Skeletal muscle cell (primary cell): ENCODE data around the gene SHOX.
"Not testable (repeated sequence)": the region's sequence is repeated elsewhere in the genome, so short reads cannot be mapped to it uniquely, and the experiment has no call there.

Experiments
- DNase-seq: peaks from one replicate; pipeline ENCODE4 v3.0.0-alpha.2; 2010; ENCODE audit warnings: low read depth
- H3K4me3 ChIP-seq: 2 replicates; pipeline ENCODE4 v1.5.1; 2011; ENCODE audit warnings: low read depth, mild to moderate bottlenecking, control low read depth, low read length, moderate library complexity

The SHOX gene

DNA sequence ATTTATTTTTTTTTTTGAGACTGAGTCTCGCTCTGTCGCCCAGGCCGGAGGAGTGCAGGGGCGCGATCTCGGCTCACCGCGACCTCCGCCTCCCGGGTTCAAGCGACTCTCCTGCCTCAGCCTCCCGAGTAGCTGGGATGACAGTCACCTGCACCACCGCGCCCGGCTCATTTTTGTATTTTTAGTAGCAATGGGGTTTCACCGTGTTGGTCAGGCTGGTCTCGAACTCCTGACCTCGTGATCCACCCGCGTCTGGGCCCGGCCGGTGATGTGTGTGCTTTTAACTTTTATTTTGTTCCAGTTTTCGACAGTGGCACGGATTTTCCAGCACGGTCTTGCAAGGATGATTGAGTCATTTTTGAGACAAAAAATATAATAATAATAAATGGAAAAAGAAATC is 21.3 kb downstream of the SHOX start:
- not testable (repeated sequence) for DNase-seq, H3K4me3 ChIP-seq

DNA sequence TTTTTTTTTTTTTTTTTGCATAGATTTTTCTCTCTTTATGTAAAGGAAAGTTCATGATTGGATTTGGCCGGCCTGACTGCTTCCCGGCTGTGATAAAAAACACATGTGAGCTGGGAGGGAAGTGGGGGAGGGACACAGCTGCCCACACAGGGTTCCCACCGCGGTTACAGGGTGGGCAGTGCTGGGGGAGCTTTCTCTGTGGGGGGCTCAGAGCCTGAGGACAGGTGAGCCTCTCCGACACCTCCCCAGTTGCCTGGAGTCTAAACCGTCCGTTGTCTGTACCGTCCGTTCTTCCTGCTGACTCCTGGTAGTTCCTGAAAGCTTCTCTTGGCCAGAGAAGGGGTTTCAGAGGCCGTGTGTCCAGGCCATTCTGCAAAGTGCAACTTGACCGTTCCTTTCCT is 21.8 kb downstream of the SHOX start:
- no peak overlapping the region for H3K4me3 ChIP-seq
- DNase-seq = no peak

DNA sequence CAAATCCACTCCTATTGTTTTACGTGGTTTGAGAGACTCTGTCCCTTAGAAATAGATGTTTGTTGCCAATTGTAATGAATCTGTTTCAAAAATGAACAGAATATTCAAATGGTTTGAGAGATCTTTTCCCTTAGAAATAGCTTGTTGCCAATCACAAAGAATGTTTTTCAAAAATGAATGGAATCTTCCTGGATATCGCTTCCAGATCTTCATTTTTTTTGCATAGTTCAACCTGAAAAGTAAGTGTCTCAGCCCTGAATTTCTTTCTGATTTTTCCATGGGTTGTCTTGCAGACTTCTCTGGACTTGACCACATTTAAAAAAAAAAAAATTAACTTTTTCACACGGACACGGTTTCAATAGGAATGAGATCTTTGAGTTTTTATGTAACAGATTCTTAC is 22.7 kb downstream of the SHOX start:
- DNase-seq = no peak
- no peak overlapping the region for H3K4me3 ChIP-seq

DNA sequence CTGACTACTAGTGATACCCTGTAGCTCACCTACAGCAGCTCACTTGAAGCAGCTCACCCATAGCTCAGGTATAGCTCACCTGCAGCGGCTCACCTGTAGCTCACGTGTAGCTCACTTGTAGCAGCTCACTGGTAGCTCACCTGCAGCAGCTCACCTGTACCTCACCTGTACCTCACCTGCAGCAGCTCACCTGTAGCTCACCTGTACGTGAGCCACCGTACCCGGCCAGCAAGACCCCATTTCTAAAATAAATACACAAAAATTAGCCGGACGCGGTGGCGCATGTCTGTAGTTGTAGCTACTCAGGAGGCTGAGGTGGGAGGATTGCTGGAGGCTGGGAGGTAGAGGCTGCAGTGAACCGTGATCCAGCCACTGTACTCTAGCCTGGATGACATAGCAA is 30.6 kb downstream of the SHOX start:
- no peak for DNase-seq
- no peak overlapping the region for H3K4me3 ChIP-seq

- DNase-seq = no peak
- H3K4me3 ChIP-seq = no peak overlapping the region
These were observed 31.5 kb downstream of the SHOX start for GRCh38 chrX:662126-662525.

DNA sequence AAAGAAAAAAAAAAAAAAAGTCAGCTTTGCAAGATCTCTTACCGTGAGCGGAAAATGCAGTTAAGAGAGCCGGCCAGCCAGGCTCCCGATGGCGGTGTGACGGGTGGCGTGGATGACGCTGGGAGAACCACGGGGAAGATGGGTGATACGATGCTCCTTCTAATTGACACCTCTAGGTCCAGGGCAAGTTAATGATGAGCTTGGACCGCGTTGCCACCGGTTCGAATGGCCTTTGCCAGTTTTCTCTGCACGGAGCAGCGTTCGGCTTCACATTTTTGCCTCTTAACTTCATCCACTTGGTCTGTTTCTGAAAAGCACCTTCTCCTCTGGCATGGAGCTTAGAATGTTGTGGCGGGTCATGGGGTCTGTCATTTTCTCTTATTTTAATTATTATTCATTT is 33.2 kb downstream of the SHOX start:
- no peak for DNase-seq
- no peak overlapping the region for H3K4me3 ChIP-seq

DNA sequence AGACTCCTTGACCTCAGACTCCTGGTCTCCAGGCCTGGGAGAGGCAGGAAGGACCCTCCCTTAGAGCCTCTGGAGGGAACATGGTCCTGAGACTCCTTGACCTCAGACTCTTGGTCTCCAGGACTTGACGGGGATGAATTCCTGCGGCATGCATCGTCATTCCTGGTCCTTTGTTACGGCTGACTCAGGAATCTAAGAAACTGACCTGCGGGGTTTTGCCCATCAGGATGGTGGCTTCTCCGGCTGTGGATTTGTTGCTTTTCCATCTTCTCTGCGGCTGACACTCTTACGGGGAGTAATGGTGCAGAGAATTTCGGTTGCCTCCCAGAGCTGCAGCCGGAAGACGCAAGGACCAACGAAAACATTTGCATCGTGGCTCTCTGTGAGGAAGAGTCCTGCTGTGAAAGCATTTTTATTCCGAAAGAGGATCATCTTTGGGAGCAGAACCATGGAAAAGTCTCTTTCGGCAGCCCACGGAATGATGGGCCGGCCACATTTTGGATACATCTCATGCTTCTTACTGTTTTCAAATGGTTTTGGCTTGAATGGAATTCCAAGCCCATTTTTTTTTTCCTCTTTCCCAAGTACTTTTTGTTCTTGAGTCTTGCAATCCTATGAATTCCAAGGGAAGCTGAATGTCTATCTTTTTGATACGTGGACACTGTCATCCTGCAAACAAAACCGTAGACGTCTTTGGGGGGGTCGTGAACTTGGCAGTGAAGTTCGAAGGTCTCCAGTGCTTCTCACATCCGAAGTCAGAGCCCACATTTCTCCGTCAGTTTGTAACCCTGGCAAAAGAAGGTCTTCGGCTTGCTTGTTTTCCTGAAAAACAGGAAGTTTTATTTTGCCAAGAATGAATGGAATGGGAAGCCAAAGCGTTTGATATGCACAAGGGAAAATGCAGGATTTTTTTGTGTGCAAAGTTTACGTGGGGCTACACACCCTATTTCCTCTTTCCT is 36.5 kb downstream of the SHOX start:
- DNase-seq = no peak

DNA sequence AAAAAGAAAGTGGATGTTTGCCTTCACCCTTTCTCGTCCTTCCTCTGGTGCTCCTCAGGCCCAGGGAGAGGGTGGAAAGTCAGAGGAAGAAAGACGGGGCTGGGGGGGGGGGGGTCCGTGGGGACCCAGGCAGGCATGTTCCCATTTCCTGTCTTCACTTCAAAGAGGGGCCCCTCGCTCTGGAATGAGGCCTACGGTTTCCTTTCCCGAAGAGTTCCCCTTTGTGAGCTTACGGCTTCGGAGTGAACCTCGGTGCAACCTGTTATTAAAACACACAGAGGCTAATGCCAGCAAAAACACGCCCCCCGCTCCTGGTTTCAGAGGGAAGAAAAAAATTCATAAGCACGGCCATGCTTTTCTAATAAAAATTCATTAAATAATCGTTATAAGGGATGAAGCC is 40.1 kb downstream of the SHOX start:
- DNase-seq = no peak
- H3K4me3 ChIP-seq = no peak overlapping the region

More for the DNA sequence above, 36.5 kb downstream of the SHOX start:
- H3K4me3 ChIP-seq = no peak overlapping the region

- H3K4me3 ChIP-seq = no peak overlapping the region
- no peak for DNase-seq
These were observed 42.3 kb downstream of the SHOX start for GRCh38 chrX:672931-673330.

DNA sequence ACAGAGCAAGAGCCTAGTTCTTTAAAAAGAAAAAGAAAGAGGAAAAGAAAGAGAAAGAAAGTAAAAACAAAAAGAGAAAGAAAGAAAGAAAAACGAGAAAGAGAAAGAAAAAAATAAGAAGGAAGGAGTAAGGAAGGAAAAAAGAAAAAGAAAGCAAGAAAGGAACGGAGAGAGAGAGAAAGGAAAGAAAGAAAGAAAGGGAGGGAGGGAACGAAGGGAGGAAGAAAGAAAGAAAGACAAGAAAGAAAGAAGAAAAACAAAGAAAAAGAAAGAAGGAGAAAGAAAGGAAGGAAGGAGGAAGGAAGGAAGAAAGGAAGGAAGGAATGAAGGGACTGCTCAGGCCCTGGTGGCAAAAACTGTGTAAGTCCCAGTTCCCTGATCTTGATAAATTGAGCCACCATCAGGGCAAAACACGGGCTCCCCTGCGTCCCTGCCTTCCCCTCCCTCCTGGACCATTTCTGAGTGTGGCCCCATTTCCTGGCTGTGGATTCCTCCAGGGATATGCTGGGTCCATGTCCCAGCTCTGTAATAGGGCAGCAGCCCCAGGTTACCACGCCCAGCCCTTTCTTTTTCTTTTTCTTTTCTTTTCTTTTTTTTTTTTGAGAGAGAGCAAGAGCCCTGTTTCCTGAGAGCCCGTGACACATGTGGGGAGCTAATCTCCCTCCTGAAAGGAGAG is 44.8 kb downstream of the SHOX start:
- no peak for DNase-seq
- no peak overlapping the region for H3K4me3 ChIP-seq

DNA sequence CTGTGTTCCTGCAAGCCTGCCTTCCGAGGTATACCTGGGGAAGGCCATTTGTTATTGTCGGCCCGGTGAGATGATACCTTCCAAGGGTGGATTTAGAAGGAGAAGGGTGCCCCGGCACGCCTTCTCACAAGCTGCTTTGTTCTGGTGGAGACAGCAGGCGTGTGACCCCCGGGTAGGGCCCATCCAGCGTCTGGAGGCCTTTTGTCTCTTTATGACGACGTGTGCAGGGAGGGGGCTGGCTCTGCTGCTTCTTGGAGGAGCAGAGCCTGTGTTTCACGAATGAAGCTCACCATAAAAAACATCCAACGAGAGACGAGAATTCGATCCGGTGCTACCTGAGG is 45.3 kb downstream of the SHOX start:
- no peak for DNase-seq
- H3K4me3 ChIP-seq = no peak overlapping the region

GRCh38 chrX:677376-677775 is 46.8 kb downstream of the SHOX start:
- DNase-seq = no peak
- no peak overlapping the region for H3K4me3 ChIP-seq

- DNase-seq = no peak
These were observed 48.8 kb downstream of the SHOX start for GRCh38 chrX:679291-679979.

GRCh38 chrX:680062-680461 is 49.5 kb downstream of the SHOX start:
- no peak overlapping the region for H3K4me3 ChIP-seq
- DNase-seq = no peak

More at GRCh38 chrX:679291-679979, 48.8 kb downstream of the SHOX start:
- no peak overlapping the region for H3K4me3 ChIP-seq

- no peak for DNase-seq
- no peak overlapping the region for H3K4me3 ChIP-seq
These were observed 51.4 kb downstream of the SHOX start for GRCh38 chrX:681989-682388.

- DNase-seq = no peak
- no peak overlapping the region for H3K4me3 ChIP-seq
These were observed 52.3 kb downstream of the SHOX start for GRCh38 chrX:682892-683291.

GRCh38 chrX:683576-683975 is 53.0 kb downstream of the SHOX start:
- no peak for DNase-seq
- H3K4me3 ChIP-seq = no peak overlapping the region

- H3K4me3 ChIP-seq = no peak overlapping the region
- no peak for DNase-seq
These were observed 54.8 kb downstream of the SHOX start for GRCh38 chrX:685120-686032.

- no peak for DNase-seq
- H3K4me3 ChIP-seq = no peak overlapping the region
These were observed 59.4 kb downstream of the SHOX start for GRCh38 chrX:689983-690382.
